GM23338 (cell line): ENCODE results near the gene ARRB1. TPM values are rescaled to one million over a fixed set of nuclear protein-coding genes. Genes with fewer than 3 reads are reported as not detected.

Source experiments
- ATAC-seq: fragments of 200-7000 bp; cut with Tn5 transposase; 3 replicates; pipeline ENCODE4 v1.9.1; 2020
- DNase-seq: peaks from one replicate; pipeline ENCODE4 v3.0.0-alpha.2; 2015; ENCODE audit warnings: low spot score
- H2AFZ ChIP-seq: fragments of 200-600 bp; sonication (generic); 2 replicates; pipeline ENCODE4 v1.8.0; 2016; ENCODE audit warnings: antibody characterized with exemption, mild to moderate bottlenecking, moderate library complexity
- H3F3A ChIP-seq: fragments of 200-600 bp; sonication (generic); replicated peaks from 2 replicates; pipeline ENCODE4 v1.8.0; 2017; ENCODE audit warnings: antibody characterized with exemption, mixed run types, low read depth
- H3K27ac ChIP-seq: fragments of 200-600 bp; sonication (generic); 2 replicates; pipeline ENCODE4 v1.6.1; 2016; ENCODE audit warnings: low read depth
- H3K27me3 ChIP-seq: fragments of 200-600 bp; sonication (generic); 2 replicates; pipeline ENCODE4 v1.8.0; 2016; ENCODE audit warnings: mild to moderate bottlenecking, mixed run types, moderate library complexity; ENCODE audit not compliant: insufficient read depth
- H3K36me3 ChIP-seq: fragments of 200-600 bp; sonication (generic); 2 replicates; pipeline ENCODE4 v1.8.0; 2016; ENCODE audit warnings: mild to moderate bottlenecking; ENCODE audit not compliant: insufficient read depth
- H3K4me1 ChIP-seq: fragments of 200-600 bp; sonication (generic); 2 replicates; pipeline ENCODE4 v1.8.0; 2016; ENCODE audit warnings: mild to moderate bottlenecking, moderate library complexity; ENCODE audit not compliant: insufficient read depth
- H3K4me2 ChIP-seq: fragments of 200-600 bp; sonication (generic); 2 replicates; pipeline ENCODE4 v1.7.1; 2017; ENCODE audit warnings: mixed run types
- H3K4me3 ChIP-seq: fragments of 200-600 bp; sonication (generic); 2 replicates; pipeline ENCODE4 v1.6.1; 2016; ENCODE audit warnings: mixed run types
- H3K79me2 ChIP-seq: fragments of 200-600 bp; sonication (generic); replicated peaks from 2 replicates; pipeline ENCODE4 v1.8.0; 2017; ENCODE audit warnings: mild to moderate bottlenecking; ENCODE audit not compliant: insufficient read depth
- H3K9me2 ChIP-seq: fragments of 200-600 bp; sonication (generic); 2 replicates; pipeline ENCODE4 v1.8.0; 2017; ENCODE audit not compliant: insufficient read depth
- H4K20me1 ChIP-seq: fragments of 200-600 bp; sonication (generic); replicated peaks from 2 replicates; pipeline ENCODE4 v1.8.0; 2017; ENCODE audit warnings: mild to moderate bottlenecking; ENCODE audit not compliant: insufficient read depth
- H3K27ac Mint-ChIP-seq: 2 replicates; pipeline ENCODE4 v1.8.0; 2020; ENCODE audit warnings: inconsistent platforms, mild to moderate bottlenecking, moderate library complexity, mixed read lengths
- H3K27me3 Mint-ChIP-seq: 3 replicates; pipeline ENCODE4 v1.8.0; 2022; ENCODE audit warnings: low read depth, mild to moderate bottlenecking, moderate library complexity, mixed read lengths, inconsistent platforms; ENCODE audit not compliant: insufficient read depth, poor library complexity
- H3K36me3 Mint-ChIP-seq: 3 replicates; pipeline ENCODE4 v1.8.0; 2021; ENCODE audit warnings: low read depth, mild to moderate bottlenecking, inconsistent platforms, moderate library complexity, mixed read lengths
- H3K4me1 Mint-ChIP-seq: 3 replicates; pipeline ENCODE4 v1.8.0; 2020; ENCODE audit warnings: mild to moderate bottlenecking, inconsistent platforms, mixed read lengths
- H3K4me3 Mint-ChIP-seq: 3 replicates; pipeline ENCODE4 v1.8.0; 2021; ENCODE audit warnings: moderate library complexity, mild to moderate bottlenecking, inconsistent platforms, mixed read lengths
- H3K9me3 Mint-ChIP-seq: 3 replicates; pipeline ENCODE4 v1.8.0; 2020; ENCODE audit warnings: moderate library complexity, mild to moderate bottlenecking, inconsistent platforms, mixed read lengths
- CREB1 ChIP-seq: fragments of 250-450 bp; sonication (Bioruptor Pico); IDR thresholded peaks from 2 replicates; pipeline ENCODE4 v1.5.0; 2020; ENCODE audit warnings: low read depth, mild to moderate bottlenecking, moderate library complexity
- CTCF ChIP-seq, 2 experiments: fragments of 200-600 bp in 1 of 2; sonication (generic) in 1 of 2; conservative IDR thresholded peaks; 2 replicates each; pipeline versions ENCODE4 v1.5.1 to v1.6.1; 2016 to 2017; ENCODE audit warnings: antibody characterized with exemption in 2 of 2, low read depth in 2 of 2, mild to moderate bottlenecking in 2 of 2, moderate library complexity in 1 of 2
- ETS1 ChIP-seq: IDR thresholded peaks from 2 replicates; pipeline ENCODE4 v1.6.1; 2016; ENCODE audit warnings: antibody characterized with exemption
- EZH2 ChIP-seq: fragments of 200-600 bp; sonication (generic); IDR thresholded peaks from one replicate; pipeline ENCODE4 v1.8.0; 2017; ENCODE audit warnings: antibody characterized with exemption, mild to moderate bottlenecking, low read depth; ENCODE audit not compliant: unreplicated experiment
- EZH2phosphoT487 ChIP-seq: fragments of 200-600 bp; sonication (generic); IDR thresholded peaks from one replicate; pipeline ENCODE4 v1.8.1; 2018; ENCODE audit warnings: antibody characterized with exemption; ENCODE audit not compliant: unreplicated experiment
- JUNB ChIP-seq: IDR thresholded peaks from one replicate; pipeline ENCODE4 v1.6.1; 2016; ENCODE audit warnings: antibody characterized with exemption; ENCODE audit not compliant: unreplicated experiment
- NANOG ChIP-seq: IDR thresholded peaks from 2 replicates; pipeline ENCODE4 v1.6.1; 2016; ENCODE audit warnings: antibody characterized with exemption, borderline replicate concordance
- POLR2AphosphoS5 ChIP-seq: IDR thresholded peaks from 2 replicates; pipeline ENCODE4 v1.6.1; 2016; ENCODE audit warnings: antibody characterized with exemption, low read depth
- REST ChIP-seq: IDR thresholded peaks from one replicate; pipeline ENCODE4 v1.6.1; 2018; ENCODE audit warnings: antibody characterized with exemption; ENCODE audit not compliant: unreplicated experiment
- STAT1 ChIP-seq: IDR thresholded peaks from one replicate; pipeline ENCODE4 v1.6.1; 2016; ENCODE audit warnings: antibody characterized with exemption; ENCODE audit not compliant: unreplicated experiment
- ZNF114 ChIP-seq: fragments of 250-450 bp; sonication (Bioruptor Pico); IDR thresholded peaks from 2 replicates; pipeline ENCODE4 v1.5.0; 2020; ENCODE audit warnings: mild to moderate bottlenecking, moderate library complexity
- ZNF331 ChIP-seq: fragments of 250-450 bp; sonication (Bioruptor Pico); IDR thresholded peaks from 2 replicates; pipeline ENCODE4 v1.5.0; 2020; ENCODE audit warnings: low read depth, mild to moderate bottlenecking, moderate library complexity
- ZNF462 ChIP-seq: fragments of 250-450 bp; sonication (Bioruptor Pico); IDR thresholded peaks from 2 replicates; pipeline ENCODE4 v1.5.0; 2020; ENCODE audit warnings: mild to moderate bottlenecking, moderate library complexity
- polyA plus RNA-seq: library from polyadenylated mRNA; unstranded; fragments of >200 nt; fragmentation: Nextera tagmentation; extraction: Ambion mirVana; gene quantifications from 2 replicates; pipeline ENCODE4 v1.2.1, GENCODE V29; 2016
- total RNA-seq: library from RNA; depleted of rRNA; stranded (reverse); fragments of >200 nt; shearing (Covaris generic); gene quantifications from 2 replicates; pipeline ENCODE4 v1.2.3, GENCODE V29; 2014

ARRB1 gene
- total and polyA plus RNA-seq, 2 experiments from 2014 or later, result 6.3 to 11.1 TPM

GRCh38 chr11:75399344-75400145 is 48.1 kb upstream of the ARRB1 start, which contains the start of gene RPS3:
Gene RPS3, plus strand, starts transcription at chr11:75399518. Its CDS starts 30 bp downstream, at chr11:75399548.
- Histone ChIP-seq H3F3A (peaks cover 36% of the 10 kb centered on the region), H3K9me2 (no peaks in the 10 kb centered on the region), H2AFZ (peak within 1 kb of the TSS; percentile 61; the same call in 1 of the 2 replicates), H4K20me1 (peaks cover 38% of the 10 kb centered on the region), H3K79me2 (peaks cover 52% of the 10 kb centered on the region), H3K4me2 (peak within 1 kb of the TSS; percentile 93), H3K4me1 (peaks cover 29% of the 10 kb centered on the region), H3K27me3 (no peaks in the 10 kb centered on the region), H3K36me3 (peaks cover 40% of the 10 kb centered on the region), H3K27ac (peak within 1 kb of the TSS; percentile 75), H3K4me3 (peak within 1 kb of the TSS; percentile 88)
- Mint-ChIP-seq H3K4me1 (peaks cover 40% of the 10 kb centered on the region), H3K4me3 (peak within 1 kb of the TSS; percentile 98), H3K27me3 (peaks cover 8% of the 10 kb centered on the region), H3K27ac (peak within 1 kb of the TSS; percentile 99), H3K9me3 (no peaks in the 10 kb centered on the region; the same call in 1 of the 3 replicates), H3K36me3 (peaks cover 54% of the 10 kb centered on the region)
- TF ChIP-seq ZNF462 (CRISPR knock-in tag) (no peak), CREB1 (CRISPR knock-in tag) (peak; percentile 92), EZH2 (no peak), CTCF (conservative IDR thresholded peaks at IDR 0.05; ENCODE audit: low read depth in 2 of 2) (peak; percentile 17 to 19; a peak in 3 of 4 replicates), POLR2AphosphoS5 (peak; percentile 99), STAT1 (no peak), ETS1 (peak; percentile 98), EZH2phosphoT487 (no peak), REST (no peak), NANOG (0 out of 2 replicates have a peak, but pooled peaks have one; percentile 37), ZNF331 (CRISPR knock-in tag) (no peak), ZNF114 (CRISPR knock-in tag) (no peak), JUNB (no peak)
- DNase-seq (peak; percentile 97), ATAC-seq (peak; percentile 89)
